GM18873 (cell line): ENCODE measurements around the gene ALKBH8.

Experiments
- ATAC-seq: cut with Tn5 transposase; IDR thresholded peaks from one replicate; pipeline ENCODE4 v1.9.1; 2021; ENCODE audit warnings: mild to moderate bottlenecking, moderate library complexity, moderate number of reproducible peaks; ENCODE audit not compliant: unreplicated experiment, low FRiP score

Gene ALKBH8, protein sequence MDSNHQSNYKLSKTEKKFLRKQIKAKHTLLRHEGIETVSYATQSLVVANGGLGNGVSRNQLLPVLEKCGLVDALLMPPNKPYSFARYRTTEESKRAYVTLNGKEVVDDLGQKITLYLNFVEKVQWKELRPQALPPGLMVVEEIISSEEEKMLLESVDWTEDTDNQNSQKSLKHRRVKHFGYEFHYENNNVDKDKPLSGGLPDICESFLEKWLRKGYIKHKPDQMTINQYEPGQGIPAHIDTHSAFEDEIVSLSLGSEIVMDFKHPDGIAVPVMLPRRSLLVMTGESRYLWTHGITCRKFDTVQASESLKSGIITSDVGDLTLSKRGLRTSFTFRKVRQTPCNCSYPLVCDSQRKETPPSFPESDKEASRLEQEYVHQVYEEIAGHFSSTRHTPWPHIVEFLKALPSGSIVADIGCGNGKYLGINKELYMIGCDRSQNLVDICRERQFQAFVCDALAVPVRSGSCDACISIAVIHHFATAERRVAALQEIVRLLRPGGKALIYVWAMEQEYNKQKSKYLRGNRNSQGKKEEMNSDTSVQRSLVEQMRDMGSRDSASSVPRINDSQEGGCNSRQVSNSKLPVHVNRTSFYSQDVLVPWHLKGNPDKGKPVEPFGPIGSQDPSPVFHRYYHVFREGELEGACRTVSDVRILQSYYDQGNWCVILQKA

GRCh38 chr11:107565219-107565937 is at the start of gene ALKBH8:
TSS of gene ALKBH8 (minus strand) at chr11:107565735. CDS start at chr11:107560893, 4,842 bp downstream.
- peak; percentile 75 for ATAC-seq

GRCh38 chr11:107612445-107612844 is 46.9 kb upstream of the ALKBH8 start:
- no peak for ATAC-seq

DNA sequence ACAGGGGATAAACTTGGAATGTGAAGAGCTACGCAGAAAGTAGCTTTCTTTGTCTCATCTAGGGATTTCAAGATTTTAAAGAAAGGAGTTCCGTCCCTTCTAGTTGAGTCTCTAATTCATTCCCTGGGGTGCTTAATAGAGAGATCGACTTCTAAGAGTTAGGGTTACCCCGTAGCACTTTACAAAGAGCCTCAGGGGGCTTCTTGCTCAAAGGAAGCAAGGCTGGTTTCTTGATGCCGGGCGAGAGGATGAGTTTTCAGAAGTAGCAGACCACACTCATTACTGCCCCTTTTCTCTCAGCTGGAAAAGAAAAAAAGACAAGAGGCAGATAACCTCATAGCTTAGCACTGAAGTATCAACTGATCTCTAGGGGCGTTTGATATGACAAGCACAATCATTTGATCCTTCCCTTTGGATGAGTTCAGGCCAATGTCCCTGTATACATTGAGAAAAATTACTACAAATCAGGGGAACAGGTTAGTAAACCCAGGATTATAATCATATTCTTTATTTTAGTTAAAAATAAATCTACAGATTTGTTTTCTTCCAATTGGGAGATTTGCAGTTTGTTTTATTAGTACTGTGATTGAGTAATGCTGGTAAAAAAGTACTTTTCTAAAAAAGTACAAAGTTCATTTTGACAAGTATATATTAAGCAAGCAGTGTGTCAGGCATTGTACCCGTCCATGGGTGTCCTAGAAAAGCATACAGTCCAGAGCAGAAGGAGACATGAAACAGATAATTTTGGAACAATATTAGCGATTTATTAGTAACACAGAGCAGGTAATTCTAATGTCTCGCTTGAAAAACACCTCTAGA is 44.1 kb upstream of the ALKBH8 start:
- no peak for ATAC-seq

DNA sequence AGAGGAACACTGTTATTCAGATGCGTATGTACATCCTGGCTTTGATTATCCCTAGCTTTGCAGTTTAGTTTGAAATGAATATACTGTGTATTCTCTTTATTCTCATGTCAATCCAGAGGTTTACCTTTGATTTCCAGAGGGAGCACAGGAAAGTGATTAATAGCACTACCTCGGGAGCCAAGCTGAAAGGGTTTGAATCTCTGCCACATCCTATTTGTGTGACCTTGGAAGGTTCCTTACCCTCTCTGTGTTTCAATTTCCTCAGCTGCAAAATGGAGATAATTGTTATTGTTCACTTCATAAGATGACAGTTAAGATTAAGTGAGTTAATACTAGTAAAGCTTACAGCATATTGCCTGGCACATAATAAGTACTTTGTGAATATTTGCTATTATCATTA is 43.3 kb upstream of the ALKBH8 start:
- no peak for ATAC-seq

DNA sequence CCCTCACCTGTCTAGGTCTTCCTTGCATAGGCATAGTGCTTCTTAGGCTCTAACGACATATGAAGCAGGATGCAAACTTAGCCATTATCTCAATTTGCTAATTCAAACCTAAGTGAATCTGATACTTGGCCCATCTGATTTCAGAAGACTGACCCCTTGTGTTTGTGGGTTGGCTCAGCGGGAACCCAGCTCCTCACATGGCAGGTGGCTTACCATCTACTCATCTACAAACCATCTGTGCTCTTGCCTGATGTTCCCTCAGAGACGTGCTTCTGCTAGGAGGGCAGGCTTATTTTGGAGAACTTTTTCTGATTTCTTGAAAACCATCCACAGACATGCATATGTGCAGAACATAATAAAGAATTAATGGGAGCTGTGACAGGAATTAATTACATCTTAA is 40.6 kb upstream of the ALKBH8 start:
- ATAC-seq, result no peak

- ATAC-seq, result no peak
Measured at GRCh38 chr11:107605061-107606006, 39.8 kb upstream of the ALKBH8 start.

- ATAC-seq, result no peak
Measured at GRCh38 chr11:107598225-107599139, 32.9 kb upstream of the ALKBH8 start.

- no peak for ATAC-seq
Measured at GRCh38 chr11:107594736-107595135, 29.2 kb upstream of the ALKBH8 start.

GRCh38 chr11:107593951-107594350 is 28.4 kb upstream of the ALKBH8 start:
- ATAC-seq, result no peak

DNA sequence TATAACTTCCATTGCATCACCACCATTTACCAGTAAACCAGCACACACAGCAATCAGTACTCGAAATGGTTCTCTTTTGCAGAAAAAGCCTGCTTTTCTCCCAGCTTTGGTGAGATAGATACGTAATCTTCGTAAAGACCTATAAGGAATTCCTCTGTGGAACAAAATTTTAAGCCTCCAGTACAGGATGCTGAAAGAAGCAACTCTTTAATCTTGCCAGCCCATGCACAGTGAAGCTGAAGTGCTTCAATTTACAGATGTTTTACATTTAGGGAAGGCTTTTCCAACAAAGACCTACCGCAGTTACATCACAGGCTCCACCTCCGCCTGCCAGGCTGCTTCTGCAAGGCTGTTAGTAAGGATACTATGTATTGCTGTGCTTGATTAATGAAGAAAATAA is 27.3 kb upstream of the ALKBH8 start:
- ATAC-seq, result no peak

DNA sequence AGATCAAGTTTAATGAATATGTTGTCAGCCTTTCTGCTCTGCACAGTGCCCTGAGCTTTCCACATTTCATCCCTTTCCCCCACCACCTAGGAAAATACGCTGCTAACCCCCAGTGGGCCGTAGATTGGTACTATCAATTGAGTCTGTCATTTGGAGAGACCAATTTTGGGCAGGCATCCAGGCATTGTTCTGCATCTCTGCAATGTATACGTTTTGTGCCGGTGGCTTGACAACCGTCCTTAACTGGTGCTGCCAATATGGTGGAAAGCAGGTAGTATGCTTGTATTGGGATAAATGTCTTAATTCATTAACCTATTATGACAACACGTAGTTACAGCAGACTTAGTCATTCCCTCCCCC is 26.7 kb upstream of the ALKBH8 start:
- ATAC-seq, result no peak

DNA sequence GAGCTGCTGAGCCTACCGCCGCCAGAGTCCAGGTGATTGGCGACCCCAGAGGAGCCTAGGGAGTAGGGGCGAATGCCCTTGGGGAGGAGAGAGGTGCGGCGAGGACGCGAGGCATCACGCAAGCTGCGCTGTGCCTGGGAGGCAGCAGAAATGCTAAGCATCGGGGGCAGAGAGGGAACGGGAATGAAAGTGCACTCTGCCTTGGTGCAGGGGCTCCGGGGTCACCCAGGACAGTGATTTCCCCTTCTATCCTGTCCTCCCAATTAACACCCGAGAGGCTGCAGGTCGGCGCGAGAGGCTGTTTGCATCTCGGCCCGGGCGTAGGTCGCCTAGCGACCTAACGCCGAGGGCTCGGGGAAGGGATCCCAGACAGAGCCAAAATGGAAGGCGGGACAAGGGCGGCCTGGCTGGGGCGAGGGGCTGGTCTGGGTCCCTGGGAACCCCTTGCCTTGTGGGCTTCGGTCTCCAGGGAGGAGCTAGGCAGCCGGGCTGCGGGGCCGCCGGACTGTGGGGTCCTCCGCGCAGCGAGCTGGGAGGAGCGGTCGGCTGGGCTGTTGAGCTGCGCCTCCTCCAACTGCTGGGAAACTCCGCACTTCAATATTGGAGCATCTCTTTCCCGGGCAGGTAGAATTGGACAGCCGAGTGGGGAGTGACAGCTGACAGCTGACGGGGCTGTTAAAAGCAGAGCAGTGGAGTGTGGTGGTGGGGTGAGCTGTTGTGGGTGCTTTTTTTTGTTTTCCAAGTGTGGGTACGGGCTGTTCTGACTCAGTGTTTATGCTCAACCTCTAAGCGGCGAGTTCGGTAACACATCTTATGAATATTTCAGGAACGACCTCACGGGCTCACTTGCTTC is 26.1 kb upstream of the ALKBH8 start:
- peak; percentile 29 for ATAC-seq

DNA sequence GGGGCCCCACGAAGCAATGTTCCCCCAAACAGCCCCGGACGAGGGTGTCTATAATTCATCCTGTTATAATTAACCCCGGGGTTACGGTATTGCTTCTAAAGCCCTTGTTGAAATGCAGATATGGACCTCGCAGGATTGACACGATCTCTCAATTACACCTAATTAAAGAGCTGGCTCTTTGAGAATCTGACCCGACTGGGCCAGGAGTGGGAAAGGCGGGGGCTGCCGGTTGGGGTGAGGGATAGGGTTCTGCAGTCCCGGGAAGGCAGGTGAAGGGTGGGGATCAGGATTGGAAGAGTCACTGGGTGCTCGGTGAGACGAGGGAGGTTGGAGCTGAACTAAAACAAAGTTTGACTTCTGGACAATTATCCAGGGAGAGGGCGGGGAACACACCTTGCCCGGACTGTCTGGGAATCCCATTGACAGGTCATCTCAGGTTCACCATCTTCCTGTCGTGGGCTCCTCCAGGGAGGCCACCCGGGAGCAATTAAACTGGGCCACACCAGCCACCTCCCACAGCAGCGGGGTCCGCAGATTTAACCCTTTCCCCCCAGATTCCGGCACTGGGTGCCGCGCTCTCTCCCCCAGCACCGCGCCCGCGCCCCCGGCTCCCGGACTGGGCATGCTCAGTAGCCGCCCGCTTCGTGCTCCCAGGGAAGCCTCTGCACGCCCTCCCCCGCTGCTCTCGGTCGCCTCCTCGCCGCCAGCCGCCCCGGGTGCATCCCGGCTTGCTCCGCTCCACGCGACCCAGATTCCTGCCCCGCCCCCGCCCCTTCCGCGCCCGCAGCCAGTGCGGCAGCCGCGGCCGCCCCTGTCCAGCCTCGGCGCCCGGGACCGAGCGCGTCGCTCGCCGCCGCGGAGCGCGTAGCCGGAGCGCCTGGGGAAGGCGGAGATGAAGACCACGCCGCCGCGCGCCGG is 25.2 kb upstream of the ALKBH8 start, which contains the start of gene ELMOD1:
Gene ELMOD1, plus strand, starts transcription at position 688 of the 918 bp plus-strand sequence. CDS start 27,043 bp downstream, outside the sequence.
- ATAC-seq, result peak; percentile 42

GRCh38 chr11:107587306-107587979 is 21.9 kb upstream of the ALKBH8 start:
- no peak for ATAC-seq

DNA sequence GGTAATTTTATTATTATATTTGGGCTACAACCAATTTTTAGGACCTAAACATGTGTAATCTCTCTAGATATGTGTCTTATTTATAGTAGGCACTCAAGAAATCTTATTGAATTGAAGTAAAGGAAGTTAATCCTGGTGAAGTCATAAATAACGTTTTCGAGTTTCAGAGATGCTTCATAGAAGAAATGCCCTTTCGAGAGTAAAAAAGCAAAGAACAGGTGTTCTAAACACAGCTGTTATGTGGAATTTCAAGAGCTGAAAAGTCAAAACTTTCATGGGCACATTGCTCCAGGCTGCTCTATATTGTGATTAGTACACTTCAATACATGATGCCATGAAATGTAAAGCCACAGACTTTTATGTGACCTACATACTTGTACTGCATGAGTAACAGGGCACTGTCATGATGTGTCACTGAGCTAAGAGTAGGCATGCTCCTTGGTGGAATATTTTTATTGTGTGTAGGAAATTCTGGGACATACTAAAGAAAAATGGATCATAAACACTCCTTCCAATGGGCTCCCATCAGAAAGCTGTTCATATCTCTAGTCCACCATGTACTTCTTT is 18.2 kb upstream of the ALKBH8 start:
- no peak for ATAC-seq
